Measurements from ENCODE around the gene TNFRSF19.

TNFRSF19 gene

GRCh38 chr13:23695711-23696464, 125.7 kb downstream of the TNFRSF19 start:
- DNase-seq (ENCODE audit: low read depth): no peak
- no peak overlapping the region for H3K4me3 ChIP-seq (replicated peaks; ENCODE audit: low read depth, low read length)

GRCh38 chr13:23696610-23697009, 126.4 kb downstream of the TNFRSF19 start:
- TF ChIP-seq, protein P1, sequence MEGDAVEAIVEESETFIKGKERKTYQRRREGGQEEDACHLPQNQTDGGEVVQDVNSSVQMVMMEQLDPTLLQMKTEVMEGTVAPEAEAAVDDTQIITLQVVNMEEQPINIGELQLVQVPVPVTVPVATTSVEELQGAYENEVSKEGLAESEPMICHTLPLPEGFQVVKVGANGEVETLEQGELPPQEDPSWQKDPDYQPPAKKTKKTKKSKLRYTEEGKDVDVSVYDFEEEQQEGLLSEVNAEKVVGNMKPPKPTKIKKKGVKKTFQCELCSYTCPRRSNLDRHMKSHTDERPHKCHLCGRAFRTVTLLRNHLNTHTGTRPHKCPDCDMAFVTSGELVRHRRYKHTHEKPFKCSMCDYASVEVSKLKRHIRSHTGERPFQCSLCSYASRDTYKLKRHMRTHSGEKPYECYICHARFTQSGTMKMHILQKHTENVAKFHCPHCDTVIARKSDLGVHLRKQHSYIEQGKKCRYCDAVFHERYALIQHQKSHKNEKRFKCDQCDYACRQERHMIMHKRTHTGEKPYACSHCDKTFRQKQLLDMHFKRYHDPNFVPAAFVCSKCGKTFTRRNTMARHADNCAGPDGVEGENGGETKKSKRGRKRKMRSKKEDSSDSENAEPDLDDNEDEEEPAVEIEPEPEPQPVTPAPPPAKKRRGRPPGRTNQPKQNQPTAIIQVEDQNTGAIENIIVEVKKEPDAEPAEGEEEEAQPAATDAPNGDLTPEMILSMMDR (IDR thresholded peaks at IDR 0.05; ENCODE audit: low read length, missing control alignments): no peak
- H3K4me3 ChIP-seq (replicated peaks; ENCODE audit: low read depth, low read length): no peak overlapping the region
- DNase-seq (ENCODE audit: low read depth): no peak

More at GRCh38 chr13:23695711-23696464, 125.7 kb downstream of the TNFRSF19 start:
- TF ChIP-seq, protein P1 (IDR thresholded peaks at IDR 0.05; ENCODE audit: low read length, missing control alignments): no peak

DNA sequence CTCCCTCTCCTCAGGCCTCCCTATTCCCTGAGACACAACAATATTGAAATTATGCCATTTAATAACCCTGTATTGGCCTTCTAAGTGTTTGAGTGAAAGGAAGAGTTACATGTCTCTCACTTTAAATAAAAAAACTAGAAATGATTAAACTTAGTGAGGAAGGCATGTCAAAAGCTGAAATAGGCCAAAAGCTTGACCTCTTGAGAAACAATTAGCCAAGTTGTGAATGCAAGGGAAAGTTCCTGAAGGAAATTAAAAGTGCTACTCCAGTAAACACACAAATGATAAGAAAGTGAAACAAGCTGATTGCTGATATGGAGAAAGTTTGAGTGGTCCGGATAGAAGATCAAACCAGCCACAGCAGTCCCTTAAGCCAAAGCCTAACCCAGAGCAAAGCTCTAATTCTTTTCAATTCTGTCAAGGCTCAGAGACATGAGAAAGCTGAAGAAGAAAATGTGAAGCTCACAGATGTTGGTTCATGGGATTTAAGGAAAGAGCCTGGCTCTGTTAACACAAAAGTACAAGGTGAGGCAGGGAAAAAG, 127.6 kb downstream of the TNFRSF19 start:
- DNase-seq (ENCODE audit: low read depth): no peak
- TF ChIP-seq, protein P1 (IDR thresholded peaks at IDR 0.05; ENCODE audit: low read length, missing control alignments): no peak
- H3K4me3 ChIP-seq (replicated peaks; ENCODE audit: low read depth, low read length): no peak overlapping the region

DNA sequence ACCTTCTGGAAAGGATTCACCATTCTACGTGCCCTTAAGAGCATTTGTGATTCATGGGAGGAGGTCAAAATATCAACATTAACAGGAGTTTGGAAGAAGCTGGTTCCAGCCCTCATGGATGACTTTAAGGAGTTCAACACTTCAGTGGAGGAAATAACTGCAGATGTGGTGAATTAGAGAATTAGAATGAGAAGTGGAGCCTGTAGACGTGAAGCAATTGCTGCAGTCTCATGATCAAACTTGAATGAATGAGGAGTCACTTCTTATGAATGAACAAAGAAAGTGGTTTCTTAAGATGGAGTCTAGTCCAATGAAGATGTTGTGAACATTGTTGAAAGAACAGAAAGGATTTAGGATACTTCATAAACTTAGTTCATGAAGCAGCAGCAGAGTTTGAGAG, 129.1 kb downstream of the TNFRSF19 start:
- no peak for DNase-seq (ENCODE audit: low read depth)
- TF ChIP-seq, protein P1 (IDR thresholded peaks at IDR 0.05; ENCODE audit: low read length, missing control alignments): no peak
- no peak overlapping the region for H3K4me3 ChIP-seq (replicated peaks; ENCODE audit: low read depth, low read length)

- TF ChIP-seq, protein P1 (IDR thresholded peaks at IDR 0.05; ENCODE audit: low read length, missing control alignments): no peak
- no peak for DNase-seq (ENCODE audit: low read depth)
- no peak overlapping the region for H3K4me3 ChIP-seq (replicated peaks; ENCODE audit: low read depth, low read length)
Measured at GRCh38 chr13:23701186-23701585, 131.0 kb downstream of the TNFRSF19 start.

- peak; percentile 94 for DNase-seq (ENCODE audit: low read depth)
- TF ChIP-seq, protein P1 (IDR thresholded peaks at IDR 0.05; ENCODE audit: low read length, missing control alignments): no peak
- H3K4me3 ChIP-seq (replicated peaks; ENCODE audit: low read depth, low read length): no peak overlapping the region
Measured at GRCh38 chr13:23701636-23702035, 131.4 kb downstream of the TNFRSF19 start.

All from fibroblast of pulmonary artery (primary cell).